H1 (cell line): ENCODE measurements around the gene TARP.

Experiments used
- CTCF ChIA-PET: fragments of 300-600 bp; sonication (Branson Sonifier 250); formaldehyde crosslinking; loops from one replicate; lab custom pipeline; 2021; ENCODE audit not compliant: partially characterized antibody; lab: Charles Lee
- POLR2A ChIA-PET: fragments of 300-600 bp; sonication (Branson Sonifier 250); formaldehyde crosslinking; loops from one replicate; lab custom pipeline; 2021; ENCODE audit warnings: inconsistent platforms; ENCODE audit not compliant: partially characterized antibody; lab: Charles Lee
- DNase-seq, 2 experiments: peaks; one replicate each; pipeline versions ENCODE4 v3.0.0 to v3.0.0-alpha.2; 2010 to 2022; ENCODE audit warnings: low spot score in 2 of 2, low read depth in 1 of 2, mixed read lengths in 1 of 2
- FAIRE-seq: peaks from 2 replicates; lab custom pipeline; 2011; peaks lifted over from hg19 to GRCh38; lab: Jason Lieb, UNC
- H2AFZ ChIP-seq: 2 replicates; pipeline ENCODE4 v1.8.1; 2012; ENCODE audit warnings: low read length, inconsistent platforms
- H2AK5ac ChIP-seq: 2 replicates; pipeline ENCODE4 v1.6.1; 2013; ENCODE audit warnings: low read depth, low read length
- H2BK120ac ChIP-seq: replicated peaks from 2 replicates; pipeline ENCODE3; 2013; ENCODE audit warnings: low read depth, low read length, inconsistent platforms
- H2BK12ac ChIP-seq: 2 replicates; pipeline ENCODE4 v1.6.1; 2013; ENCODE audit warnings: low read depth, low read length
- H2BK15ac ChIP-seq: 2 replicates; pipeline ENCODE4 v1.6.1; 2013; ENCODE audit warnings: low read length
- H2BK20ac ChIP-seq: 2 replicates; pipeline ENCODE4 v1.6.1; 2013; ENCODE audit warnings: low read length
- H2BK5ac ChIP-seq: 2 replicates; pipeline ENCODE4 v1.6.1; 2013; ENCODE audit warnings: low read depth, low read length
- H3K14ac ChIP-seq: 2 replicates; pipeline ENCODE4 v1.6.1; 2013; ENCODE audit warnings: inconsistent platforms; ENCODE audit not compliant: insufficient read length
- H3K18ac ChIP-seq: 2 replicates; pipeline ENCODE4 v1.6.1; 2013; ENCODE audit warnings: low read length; ENCODE audit errors: extremely low read depth
- H3K23ac ChIP-seq: 2 replicates; pipeline ENCODE4 v1.6.1; 2013; ENCODE audit warnings: inconsistent platforms; ENCODE audit not compliant: insufficient read length
- H3K23me2 ChIP-seq: 2 replicates; pipeline ENCODE4 v1.6.1; 2013; ENCODE audit warnings: low read depth, low read length
- H3K27ac ChIP-seq: 2 replicates; pipeline ENCODE4 v1.6.1; 2011; ENCODE audit warnings: low read depth, low read length, inconsistent platforms
- H3K27me3 ChIP-seq, 4 experiments: replicated peaks in 1 of 4; 1 replicate in 1 of 4; 2 replicates in 3 of 4; pipeline versions ENCODE4 v1.6.1 to v1.8.1; 2011 to 2013; ENCODE audit warnings: low read length in 3 of 4, mild to moderate bottlenecking in 3 of 4, inconsistent platforms in 2 of 4, mixed read lengths in 2 of 4, moderate library complexity in 1 of 4; ENCODE audit not compliant: control insufficient read depth in 3 of 4, insufficient read depth in 3 of 4; ENCODE audit errors: extremely low read depth in 1 of 4
- H3K36me3 ChIP-seq, 4 experiments: 2 replicates each; pipeline versions ENCODE4 v1.6.1 to v1.8.1; 2011 to 2013; ENCODE audit warnings: mild to moderate bottlenecking in 4 of 4, low read length in 3 of 4, moderate library complexity in 2 of 4, control low read depth in 1 of 4, inconsistent platforms in 1 of 4; ENCODE audit not compliant: insufficient read depth in 4 of 4, control insufficient read depth in 2 of 4
- H3K4ac ChIP-seq: replicated peaks from 2 replicates; pipeline ENCODE3; 2013; ENCODE audit warnings: low read length, low read depth, mixed read lengths, inconsistent platforms; ENCODE audit not compliant: insufficient read length
- H3K4me1 ChIP-seq, 4 experiments: replicated peaks in 1 of 4; 1 replicate in 1 of 4; 2 replicates in 3 of 4; pipeline versions ENCODE4 v1.6.1 to v1.8.1; 2011 to 2013; ENCODE audit warnings: low read length in 3 of 4, inconsistent platforms in 2 of 4, mixed read lengths in 1 of 4; ENCODE audit not compliant: insufficient read depth in 4 of 4, control insufficient read depth in 3 of 4
- H3K4me2 ChIP-seq, 2 experiments: 2 replicates each; pipeline versions ENCODE4 v1.6.1 to v1.8.1; 2011 to 2013; ENCODE audit warnings: low read depth in 2 of 2, low read length in 2 of 2, control low read depth in 1 of 2, inconsistent platforms in 1 of 2, mild to moderate bottlenecking in 1 of 2; ENCODE audit not compliant: insufficient read depth in 1 of 2
- H3K4me3 ChIP-seq, 4 experiments: fragments of 200-600, 300-600 bp in 1 of 4; sonication (generic), shearing (Covaris generic), sonication (Bioruptor Twin) in 1 of 4; 2 replicates each; pipeline versions ENCODE4 v1.5.1 to v1.8.1; 2011 to 2016; ENCODE audit warnings: low read length in 4 of 4, low read depth in 3 of 4, control low read depth in 2 of 4, inconsistent platforms in 2 of 4, mild to moderate bottlenecking in 2 of 4, mixed read lengths in 1 of 4, moderate library complexity in 1 of 4; ENCODE audit not compliant: insufficient read depth in 2 of 4; ENCODE audit errors: extremely low read depth in 1 of 4
- H3K56ac ChIP-seq: replicated peaks from 2 replicates; pipeline ENCODE3; 2013; ENCODE audit warnings: low read depth, mild to moderate bottlenecking, mixed read lengths, low read length, inconsistent platforms; ENCODE audit not compliant: insufficient read length
- H3K79me1 ChIP-seq: 2 replicates; pipeline ENCODE4 v1.6.1; 2013; ENCODE audit warnings: low read depth, low read length, control low read depth
- H3K79me2 ChIP-seq, 2 experiments: 2 replicates each; pipeline versions ENCODE4 v1.6.1 to v1.8.1; 2012 to 2013; ENCODE audit warnings: low read length in 2 of 2, mild to moderate bottlenecking in 2 of 2, inconsistent platforms in 1 of 2; ENCODE audit not compliant: insufficient read depth in 2 of 2, control insufficient read depth in 1 of 2
- H3K9ac ChIP-seq, 4 experiments: replicated peaks in 1 of 4; 1 replicate in 1 of 4; 2 replicates in 3 of 4; pipeline versions ENCODE4 v1.6.1 to v1.8.1; 2011 to 2013; ENCODE audit warnings: low read depth in 3 of 4, low read length in 3 of 4, control low read depth in 2 of 4, mild to moderate bottlenecking in 2 of 4, moderate library complexity in 2 of 4, inconsistent platforms in 1 of 4; ENCODE audit errors: extremely low read depth in 1 of 4
- H3K9me3 ChIP-seq, 2 experiments: 2 replicates each; pipeline versions ENCODE4 v1.6.1 to v1.8.1; 2012 to 2013; ENCODE audit warnings: mild to moderate bottlenecking in 2 of 2, moderate library complexity in 2 of 2, control low read depth in 1 of 2, inconsistent platforms in 1 of 2, low read depth in 1 of 2, low read length in 1 of 2, mixed read lengths in 1 of 2; ENCODE audit not compliant: insufficient read depth in 2 of 2
- H4K20me1 ChIP-seq, 2 experiments: replicated peaks in 1 of 2; 2 replicates each; pipeline versions ENCODE3 to v1.8.1; 2011 to 2013; ENCODE audit warnings: inconsistent platforms in 2 of 2, low read length in 2 of 2, mild to moderate bottlenecking in 1 of 2; ENCODE audit not compliant: insufficient read depth in 2 of 2, control insufficient read depth in 1 of 2
- H4K5ac ChIP-seq: 2 replicates; pipeline ENCODE4 v1.6.1; 2013; ENCODE audit warnings: low read length, low read depth, mixed read lengths, inconsistent platforms; ENCODE audit not compliant: insufficient read length
- H4K8ac ChIP-seq: 2 replicates; pipeline ENCODE4 v1.8.0; 2013; ENCODE audit warnings: mild to moderate bottlenecking, moderate library complexity, low read length, inconsistent platforms; ENCODE audit not compliant: insufficient read depth; ENCODE audit errors: extremely low read depth
- H4K91ac ChIP-seq: replicated peaks from 2 replicates; pipeline ENCODE3; 2013; ENCODE audit warnings: low read length, mixed read lengths, inconsistent platforms; ENCODE audit not compliant: insufficient read length
- ATF2 ChIP-seq: IDR thresholded peaks from 2 replicates; pipeline ENCODE4 v1.6.1; 2012; ENCODE audit warnings: low read length, inconsistent platforms
- ATF3 ChIP-seq: IDR thresholded peaks from 2 replicates; pipeline ENCODE4 v1.6.1; 2011; ENCODE audit warnings: low read depth, mild to moderate bottlenecking, low read length; ENCODE audit not compliant: insufficient read depth
- CBX5 ChIP-seq: fragments of 300-800, 300-1000 bp; sonication (generic); IDR thresholded peaks from 2 replicates; pipeline ENCODE4 v1.7.1; 2016; ENCODE audit warnings: antibody characterized with exemption, low read length, low read depth
- CBX8 ChIP-seq: fragments of 300-800, 300-1000 bp; sonication (generic); IDR thresholded peaks from 2 replicates; pipeline ENCODE4 v1.7.1; 2016; ENCODE audit warnings: low read depth, low read length, borderline replicate concordance
- CHD2 ChIP-seq: IDR thresholded peaks from 2 replicates; pipeline ENCODE4 v1.6.1; 2012; ENCODE audit warnings: low read length, improper control_type of control experiment
- CREB1 ChIP-seq: IDR thresholded peaks from 2 replicates; pipeline ENCODE4 v1.6.1; 2012; ENCODE audit warnings: inconsistent platforms
- CTBP2 ChIP-seq: IDR thresholded peaks from 2 replicates; pipeline ENCODE4 v1.7.0; 2011; ENCODE audit warnings: borderline replicate concordance, mild to moderate bottlenecking, moderate library complexity, mixed read lengths, low read length; ENCODE audit not compliant: insufficient read depth, insufficient read length
- SIRT6 ChIP-seq: IDR thresholded peaks from one replicate; pipeline ENCODE4 v1.7.1; 2012; ENCODE audit warnings: low read length, inconsistent platforms
- TCF12 ChIP-seq: IDR thresholded peaks from 2 replicates; pipeline ENCODE4 v1.6.1; 2011; ENCODE audit warnings: low read depth, mild to moderate bottlenecking, low read length
- ZNF274 ChIP-seq: IDR thresholded peaks from 2 replicates; pipeline ENCODE4 v1.7.0; 2012; ENCODE audit warnings: low read length, borderline replicate concordance; ENCODE audit errors: extremely low read depth

TARP gene

GRCh38 chr7:38281266-38281665 lies 7.8 kb upstream of the TARP start:
- no peaks in the 10 kb centered on the region for H3K9me3 ChIP-seq
- no peaks in the 10 kb centered on the region for H3K36me3 ChIP-seq
- no peak overlapping the region for H3K9ac ChIP-seq
- POLR2A ChIA-PET, result no interaction called here
- no peak overlapping the region for H3K4me2 ChIP-seq
- H3K27me3 ChIP-seq, result no peaks in the 10 kb centered on the region
- no peak overlapping the region for H2BK20ac ChIP-seq
- H4K20me1 ChIP-seq, result no peaks in the 10 kb centered on the region
- H3K4ac ChIP-seq, result no peak overlapping the region
- H4K5ac ChIP-seq, result no peak overlapping the region
- H2BK120ac ChIP-seq, result no peak overlapping the region
- CTCF ChIA-PET, result interaction anchor here (0.7 to 1.8 kb wide), 7 partner anchors 9 to 202 kb away, joined by 3 to 8 read pairs (median 4); no protein-coding TSS in a partner anchor
- H2BK15ac ChIP-seq, result no peak overlapping the region
- TF ChIP-seq ATF3 (no peak), CHD2 (no peak), SIRT6 (no peak), CTBP2 (no peak), ZNF274 (no peak), CBX8 (no peak), TCF12 (no peak), CBX5 (no peak), ATF2 (no peak), CREB1 (no peak)
- H3K56ac ChIP-seq, result no peak overlapping the region
- H4K8ac ChIP-seq, result no peak overlapping the region
- no peak overlapping the region for H3K4me3 ChIP-seq
- H3K79me1 ChIP-seq, result no peaks in the 10 kb centered on the region
- H4K91ac ChIP-seq, result no peak overlapping the region
- no peaks in the 10 kb centered on the region for H3K23me2 ChIP-seq
- H2BK5ac ChIP-seq, result no peak overlapping the region
- no peak overlapping the region for H3K23ac ChIP-seq
- no peak for FAIRE-seq
- no peak overlapping the region for H2BK12ac ChIP-seq
- H2AFZ ChIP-seq, result no peak overlapping the region
- no peaks in the 10 kb centered on the region for H3K79me2 ChIP-seq
- H3K27ac ChIP-seq, result no peak overlapping the region
- no peak overlapping the region for H3K14ac ChIP-seq
- no peak for DNase-seq
- H3K4me1 ChIP-seq, result peaks cover 0 to 5% (median 0%) of the 10 kb centered on the region in 4 experiments; a peak in 1 of 7 replicates
- H3K18ac ChIP-seq, result no peak overlapping the region
- no peak overlapping the region for H2AK5ac ChIP-seq
